NCI-H2227 (cell line): ENCODE results near the gene TEX2.
"Not testable (repeated sequence)": the region's sequence is repeated elsewhere in the genome, so short reads cannot be mapped to it uniquely, and the experiment has no call there.

Source experiments
- DNase-seq: peaks from one replicate; lab custom pipeline; 2025; ENCODE audit not compliant: unreplicated experiment; lab: John Stamatoyannopoulos, UW

Gene TEX2

DNA sequence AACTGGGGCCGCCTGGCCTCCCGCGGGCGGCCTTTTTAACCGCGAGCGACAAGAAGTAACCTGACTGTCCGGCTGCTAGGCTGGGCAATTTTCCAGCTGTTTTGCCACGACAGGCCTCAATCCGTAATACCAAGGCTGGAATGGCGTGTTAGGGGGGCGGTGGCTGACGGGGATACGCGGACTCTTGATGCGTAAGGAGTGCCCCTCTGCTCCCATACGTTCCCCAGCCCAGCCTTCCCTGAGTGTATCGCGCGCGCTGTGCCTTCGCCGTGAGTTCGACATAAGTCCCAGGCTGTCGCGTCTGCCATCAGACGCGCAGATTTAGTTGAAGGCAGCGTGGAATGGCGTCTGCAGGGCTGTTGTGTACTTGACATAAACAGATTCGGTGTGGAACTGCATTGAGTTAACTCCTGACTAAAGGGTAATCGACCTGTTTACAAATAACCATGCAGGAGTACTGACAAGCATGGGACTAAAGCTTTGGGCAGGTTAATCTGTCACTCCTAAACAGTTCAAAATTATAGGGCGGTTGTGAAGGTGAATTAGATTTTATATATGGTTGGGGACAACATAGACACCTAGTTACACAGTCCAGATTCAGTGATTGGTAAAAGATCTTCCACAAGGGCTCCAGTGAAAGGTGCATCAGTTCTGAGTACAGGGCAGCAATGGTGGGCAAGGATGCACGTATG lies 116.5 kb downstream of the TEX2 start:
- peak; percentile 80 for DNase-seq

DNA sequence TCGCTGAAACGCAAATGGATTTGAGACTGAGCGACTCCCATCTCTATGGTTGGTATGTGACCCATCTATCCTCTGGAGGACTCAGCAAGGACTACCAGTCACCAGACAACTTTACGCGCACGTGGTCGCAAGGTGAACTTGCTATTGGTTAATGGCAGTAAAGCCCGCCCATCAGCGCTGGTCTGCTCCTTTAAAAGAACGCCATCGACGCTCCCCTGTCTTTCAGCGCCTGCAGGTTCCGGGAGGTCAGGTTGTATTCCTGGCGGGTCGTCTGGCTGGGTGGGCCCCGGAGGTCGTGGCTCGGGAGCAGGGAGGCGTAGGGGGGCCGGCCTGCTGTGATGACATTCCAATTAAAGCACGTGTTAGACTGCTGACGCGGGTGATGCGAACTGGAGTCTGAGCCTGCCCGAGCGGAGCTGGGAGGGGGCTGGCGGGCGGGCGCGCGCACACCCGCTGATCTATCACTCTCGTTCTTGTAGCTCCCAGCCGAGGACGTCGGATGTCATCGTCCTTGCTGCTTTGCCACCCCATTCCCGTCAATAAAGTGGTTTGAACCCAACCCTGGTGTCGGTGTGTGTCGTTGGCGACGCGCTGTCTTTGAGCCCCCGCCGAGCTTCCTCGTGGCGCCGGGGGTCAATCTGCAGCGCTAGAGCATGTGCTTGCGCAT lies 117.2 kb downstream of the TEX2 start:
- DNase-seq: peak; percentile 99

DNA sequence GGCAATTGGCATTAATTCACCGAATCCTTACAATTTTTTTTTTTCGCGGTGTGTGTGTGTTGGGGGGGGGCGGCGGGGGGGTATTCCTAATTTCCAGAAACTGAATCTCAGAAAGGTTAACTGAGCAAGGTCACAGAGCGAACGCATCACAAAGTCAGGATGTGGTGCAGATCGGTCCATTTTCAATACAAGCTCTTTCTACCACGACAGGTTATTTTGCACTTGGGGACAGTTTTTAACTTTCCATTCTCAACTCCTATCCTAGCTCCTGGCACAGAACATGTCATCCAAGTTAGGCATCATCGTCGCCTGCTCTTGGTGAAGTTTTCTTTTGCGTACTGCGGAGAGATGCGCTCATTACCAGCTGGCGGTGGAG lies 117.7 kb downstream of the TEX2 start:
- no peak for DNase-seq

DNA sequence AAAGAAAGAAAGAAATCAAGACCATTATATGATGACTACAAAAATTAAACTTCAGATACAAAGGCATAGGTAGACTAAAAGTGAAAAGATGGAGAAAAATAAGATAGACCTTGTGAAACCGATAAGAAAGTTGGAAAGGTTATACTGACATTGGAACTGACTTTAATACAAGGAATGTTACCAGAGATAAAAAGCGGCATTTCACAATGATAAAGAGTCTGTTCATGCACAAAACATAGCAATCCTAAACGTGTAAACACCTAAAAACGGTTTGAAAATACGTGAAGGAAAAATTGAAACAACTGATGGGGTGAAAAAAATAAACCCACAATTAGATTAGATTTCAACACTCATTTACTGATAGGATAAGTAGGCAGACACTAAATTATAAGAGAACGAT lies 123.5 kb downstream of the TEX2 start:
- no peak for DNase-seq

DNA sequence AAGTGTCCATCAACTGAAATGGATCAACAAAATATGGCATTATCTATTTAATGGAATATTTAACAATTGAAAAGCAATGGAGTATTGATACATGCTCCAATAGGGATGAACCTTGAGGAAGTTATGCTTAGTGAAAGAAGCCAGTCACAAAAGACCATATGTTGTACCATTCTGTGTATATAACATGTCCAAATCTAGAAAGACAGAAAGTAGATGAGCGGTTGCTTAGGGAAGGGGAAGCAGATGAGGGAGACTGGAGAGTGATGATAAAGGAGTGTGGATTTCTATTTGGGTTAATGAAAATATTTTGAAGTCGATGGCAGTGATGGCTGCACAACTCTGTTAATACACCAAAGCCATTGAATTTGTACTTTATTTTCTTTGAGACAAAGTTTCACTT lies 124.6 kb downstream of the TEX2 start:
- no peak for DNase-seq

DNA sequence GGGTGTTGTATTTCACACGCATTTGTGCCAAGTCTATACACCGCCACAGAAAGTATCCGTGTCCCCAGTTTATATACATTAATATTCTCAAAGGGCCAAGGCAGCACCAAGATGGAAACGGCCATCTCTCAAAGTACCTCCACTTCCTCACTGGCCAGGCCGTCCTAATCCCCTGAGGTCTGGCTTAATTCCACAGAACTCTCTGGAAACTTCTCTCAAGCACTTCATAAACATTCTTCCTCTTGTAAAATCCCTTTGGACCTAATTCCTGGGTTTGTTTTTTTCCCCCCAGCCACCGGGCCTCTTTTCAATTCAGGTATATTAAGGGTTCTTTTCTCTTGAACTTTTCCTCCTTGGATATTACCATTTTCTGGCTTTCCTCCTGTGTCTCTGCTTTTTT lies 128.1 kb downstream of the TEX2 start:
- no peak for DNase-seq

DNA sequence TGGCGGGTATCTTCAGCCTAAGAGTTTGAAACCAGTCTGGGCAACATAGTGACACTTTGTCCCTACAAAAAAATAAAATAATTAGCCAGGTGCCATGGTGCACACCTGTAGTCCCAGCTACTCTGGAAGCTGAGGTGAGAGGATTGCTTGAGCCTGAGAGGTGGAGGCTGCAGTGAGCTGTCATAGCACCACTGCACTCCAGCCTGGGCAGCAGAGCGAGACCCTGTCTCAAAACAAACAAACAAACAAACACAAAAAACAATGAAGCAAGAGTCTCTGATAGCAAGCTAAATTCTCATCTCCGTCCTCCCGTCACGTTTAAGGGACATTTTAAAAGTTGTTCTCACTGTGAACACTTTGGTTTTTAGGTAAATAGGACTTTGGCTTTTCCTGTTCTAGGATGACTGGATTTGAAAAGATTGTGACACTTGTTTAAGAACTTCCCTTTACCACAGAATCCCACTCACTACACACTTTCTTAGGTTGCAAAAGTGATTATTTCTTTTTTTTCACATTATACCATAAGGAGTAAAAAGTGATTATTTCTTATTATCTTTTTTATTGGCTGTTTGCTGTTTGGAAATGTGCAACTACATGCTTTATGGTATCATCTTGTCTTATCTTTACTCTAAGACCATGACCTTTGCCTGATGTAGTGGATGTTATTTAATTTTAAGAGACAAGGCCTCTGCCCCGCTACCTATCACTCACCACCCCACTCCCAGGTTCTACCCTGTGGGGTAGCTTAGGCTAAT lies 128.7 kb downstream of the TEX2 start:
- no peak for DNase-seq

DNA sequence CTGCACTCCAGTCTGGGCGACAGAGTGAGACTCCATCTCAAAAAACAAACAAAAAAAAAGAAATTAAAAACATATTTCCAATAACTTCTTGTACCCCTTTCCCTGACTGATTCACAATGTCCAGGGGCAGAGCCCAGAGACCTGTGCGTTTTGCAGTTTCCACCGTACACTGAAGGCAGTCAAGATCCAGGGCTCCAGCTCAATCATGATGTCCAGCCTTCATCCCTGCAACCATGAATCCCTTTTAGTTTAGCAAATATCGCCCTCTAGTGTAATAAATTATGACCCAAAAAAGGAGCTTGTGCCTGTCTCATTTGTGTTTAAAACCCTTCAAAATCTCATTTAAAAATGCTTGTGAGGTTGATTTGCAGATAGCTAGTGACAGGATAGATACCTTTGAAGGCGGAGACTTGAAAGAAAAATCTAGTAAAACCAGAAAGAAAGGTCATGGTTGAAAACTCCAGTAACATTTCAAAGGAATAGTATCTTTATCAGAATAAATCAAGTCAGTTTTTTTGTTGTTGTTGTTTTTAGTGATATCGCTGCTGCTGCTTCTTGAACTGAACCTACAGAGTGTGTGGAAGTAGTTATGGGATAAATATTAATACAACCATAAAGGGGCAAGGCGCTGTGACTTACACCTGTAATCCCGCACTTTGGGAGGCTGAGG lies 129.4 kb downstream of the TEX2 start:
- peak; percentile 83 for DNase-seq

DNA sequence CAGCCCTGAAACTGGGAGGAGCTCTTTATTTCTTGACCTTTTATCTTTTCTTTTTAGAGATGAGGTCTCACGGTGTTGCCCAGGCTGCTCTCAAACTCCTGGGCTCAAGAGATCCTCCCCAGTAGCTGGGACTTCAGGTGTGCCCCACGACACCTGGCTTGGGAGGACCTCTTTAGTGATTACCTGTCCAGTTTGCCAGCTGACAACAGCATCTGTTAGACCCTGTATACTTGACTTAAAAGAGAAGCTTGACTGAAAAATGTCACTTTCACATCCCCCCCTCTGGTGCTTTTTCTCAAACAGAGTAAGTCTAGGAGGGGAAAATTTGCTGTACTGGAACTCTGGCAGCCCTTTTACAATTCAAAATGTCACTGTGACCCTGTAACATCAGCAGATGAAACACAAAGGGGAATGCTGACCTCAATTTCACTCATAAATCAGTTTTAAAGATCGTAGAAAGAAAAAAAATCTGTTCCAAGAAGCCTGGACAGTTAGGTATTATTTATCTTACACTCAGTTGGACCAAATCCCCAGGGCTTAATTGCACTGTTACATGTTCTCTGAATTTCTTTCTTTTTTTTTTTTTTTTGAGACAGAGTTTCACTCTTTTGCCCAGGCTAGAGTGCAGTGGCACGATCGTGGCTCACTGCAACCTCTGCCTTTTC lies 131.3 kb downstream of the TEX2 start:
- no peak for DNase-seq

DNA sequence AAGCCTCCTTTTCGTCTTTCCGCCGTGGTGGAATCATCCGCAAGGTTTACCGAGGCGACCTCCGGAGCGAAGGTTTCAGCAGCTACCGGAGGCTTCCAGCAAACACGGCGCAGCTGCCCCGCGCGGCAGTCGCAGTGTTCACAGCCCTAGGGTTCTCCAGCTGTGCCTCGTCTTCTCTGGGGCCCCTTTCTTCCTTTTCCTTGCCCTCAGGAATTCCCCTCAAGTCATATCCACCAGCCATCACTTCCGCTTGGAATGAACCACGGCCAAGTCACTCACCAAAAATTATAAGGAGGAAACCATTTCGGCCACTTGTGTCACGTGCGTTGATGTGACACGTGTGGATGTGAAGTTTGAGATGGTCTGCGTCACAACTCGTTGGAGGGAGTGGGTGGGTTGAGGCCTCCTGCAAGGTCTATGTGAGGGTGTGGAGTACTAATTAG lies 132.5 kb downstream of the TEX2 start:
- peak; percentile 69 for DNase-seq

DNA sequence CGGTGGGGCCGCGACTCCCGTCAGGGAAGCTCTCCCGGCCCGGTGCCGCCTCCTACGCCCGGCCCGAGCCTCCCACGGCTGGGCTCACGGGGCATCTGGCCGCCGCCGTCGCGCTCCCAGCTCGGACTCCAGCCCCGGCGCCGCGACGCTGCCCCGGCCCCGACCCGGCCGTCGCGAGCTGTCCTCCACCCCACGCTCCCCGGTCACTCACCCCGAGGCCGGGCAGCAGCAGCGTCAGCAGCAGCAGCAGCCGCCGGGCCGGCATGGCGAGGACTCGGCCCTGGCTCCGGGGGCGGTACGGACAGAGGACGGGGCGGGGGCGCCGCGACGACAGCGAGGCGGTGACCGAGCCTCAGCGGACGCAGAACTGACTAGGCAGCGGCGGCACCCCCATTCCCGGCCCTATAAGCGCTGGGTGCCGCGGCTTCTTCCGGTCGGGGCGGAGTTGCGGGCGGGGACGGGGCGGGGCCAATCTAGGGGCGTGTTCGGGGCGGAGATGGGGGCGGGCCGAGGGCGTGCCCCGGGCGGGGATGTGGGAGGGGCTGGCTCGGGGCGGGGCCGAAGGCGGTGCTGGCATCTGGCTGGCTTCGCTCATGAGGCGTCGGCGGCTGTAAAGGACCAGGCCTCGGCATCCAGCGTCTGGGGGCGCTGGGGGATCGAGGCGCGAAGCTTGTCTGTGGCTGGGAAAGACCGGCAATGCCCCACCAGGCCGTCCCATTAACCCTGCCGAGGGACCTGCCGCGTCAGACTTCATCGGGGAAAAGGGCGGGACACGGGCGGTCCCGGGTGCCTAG lies 133.1 kb downstream of the TEX2 start, which contains the start of gene ERN1:
TSS of gene ERN1 (minus strand) at position 380 of the 794 bp plus-strand sequence. CDS start at position 265, 115 bp downstream.
- peak; percentile 92 for DNase-seq

DNA sequence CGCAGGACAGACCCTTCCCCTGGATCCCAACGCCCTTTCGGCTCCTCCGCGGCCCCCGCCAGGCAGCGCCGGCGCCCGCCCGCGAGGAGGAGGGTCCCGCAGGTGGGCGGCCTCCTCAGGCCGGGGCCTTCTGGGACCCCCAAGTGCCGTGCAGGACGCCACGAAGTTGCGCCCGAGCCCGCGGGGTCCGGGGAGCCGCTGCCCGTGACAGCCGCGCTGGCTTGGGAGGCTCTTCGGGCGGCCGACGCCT lies 133.6 kb downstream of the TEX2 start:
- DNase-seq: no peak

DNA sequence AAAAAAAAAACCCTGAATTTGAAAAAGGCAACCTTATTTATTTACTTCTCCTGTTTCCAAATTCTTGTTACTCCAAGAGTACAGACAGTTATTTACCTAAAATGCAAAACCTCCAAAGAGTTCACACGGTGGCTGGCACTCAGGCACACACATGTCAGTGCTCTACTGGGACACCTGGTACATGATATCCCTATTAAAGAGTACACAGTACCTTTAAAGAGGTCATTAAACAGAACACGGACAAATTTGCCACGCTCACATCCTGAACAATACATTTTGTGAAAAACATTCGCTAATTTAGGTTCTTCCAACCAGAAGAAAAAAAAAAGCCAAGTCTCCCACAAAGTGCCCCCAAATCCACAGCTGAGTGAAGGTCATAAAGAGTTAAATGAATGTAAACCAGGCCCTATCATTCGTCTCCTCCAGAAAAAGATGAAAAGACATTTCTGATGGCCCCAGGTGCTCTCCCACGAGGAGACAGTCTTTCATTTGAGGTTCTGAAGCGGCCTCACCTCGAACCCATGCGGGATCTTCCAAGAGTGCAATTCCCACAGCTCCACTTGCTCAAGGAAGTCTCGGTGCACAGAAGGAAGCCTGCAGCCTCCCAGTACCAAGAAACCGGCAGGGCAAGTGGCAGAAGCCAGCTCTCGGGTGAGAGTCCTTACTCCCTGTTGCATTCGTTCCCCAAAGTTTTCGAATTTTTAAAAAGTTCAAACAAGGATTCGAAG lies 134.1 kb downstream of the TEX2 start:
- peak; percentile 32 for DNase-seq

DNA sequence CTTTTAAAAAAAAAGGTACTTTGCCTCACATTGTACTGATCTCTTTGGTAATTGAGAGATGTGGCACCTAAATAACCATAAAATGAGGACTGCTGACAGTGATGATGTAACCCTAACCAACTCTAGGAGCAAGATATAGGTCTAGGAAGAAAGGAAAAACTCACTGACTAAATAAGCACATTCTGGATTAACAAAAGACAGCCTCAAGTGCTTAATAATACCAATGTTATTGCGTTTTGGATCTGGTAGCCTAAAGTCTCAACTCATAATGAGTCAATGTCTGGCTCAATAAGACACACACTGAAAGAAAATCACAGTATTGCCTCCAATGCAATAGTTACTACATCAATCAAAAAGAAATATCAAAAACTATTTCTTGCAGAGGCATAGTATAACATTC lies 136.1 kb downstream of the TEX2 start:
- DNase-seq: no peak

DNA sequence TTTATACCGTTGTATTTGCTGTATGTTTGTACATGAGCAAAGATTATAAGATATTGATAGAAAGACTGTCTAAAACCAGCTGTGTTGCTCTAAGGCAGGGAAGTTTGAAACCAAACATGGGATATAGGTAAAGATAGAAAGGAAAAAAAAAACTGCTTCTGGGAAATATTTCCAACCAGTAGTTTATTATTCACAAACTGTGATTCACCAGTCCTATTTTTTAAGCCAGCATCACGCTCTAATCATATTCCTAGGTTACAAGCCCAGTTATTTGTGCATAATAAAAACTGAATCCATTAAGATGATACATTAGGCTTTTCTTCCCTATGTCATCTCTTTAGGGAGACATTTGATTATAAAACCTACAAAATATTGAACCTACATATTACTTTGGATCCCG lies 137.1 kb downstream of the TEX2 start:
- DNase-seq: no peak

DNA sequence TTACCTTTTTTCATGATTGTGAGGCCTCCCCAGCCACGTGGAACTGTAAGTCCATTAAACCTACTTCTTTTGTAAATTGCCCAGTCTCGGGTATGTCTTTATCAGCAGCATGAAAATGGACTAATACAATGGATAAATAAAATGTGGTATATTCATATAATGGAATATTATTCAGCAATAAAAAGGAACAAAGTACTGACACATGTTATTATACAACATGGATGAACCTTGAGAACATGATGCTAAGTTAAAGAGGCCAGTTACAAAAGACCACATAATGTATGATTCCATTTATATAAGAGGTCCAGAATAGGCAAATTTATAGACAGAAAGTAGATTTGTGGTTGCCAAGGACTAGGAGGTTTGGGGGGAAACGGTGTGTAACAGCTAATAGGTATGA lies 138.5 kb downstream of the TEX2 start:
- no peak for DNase-seq

DNA sequence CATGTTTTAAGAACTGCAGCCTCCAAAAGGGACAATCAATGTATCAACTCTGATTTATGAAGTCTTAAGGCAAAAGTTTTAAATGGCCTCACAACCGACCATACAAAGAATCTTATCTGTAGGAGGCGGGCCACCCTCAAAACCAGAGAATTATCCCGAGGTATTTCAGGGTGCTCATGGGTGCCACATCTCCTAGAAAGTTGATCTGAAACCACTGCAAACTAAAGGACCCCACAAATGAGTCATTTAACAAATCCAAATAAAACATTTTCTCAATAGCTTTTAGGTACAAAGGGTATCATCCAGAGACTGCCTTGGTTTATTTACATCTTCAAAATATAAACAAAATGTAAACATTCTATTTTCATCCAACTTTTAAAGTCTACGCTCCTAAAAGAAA lies 139.9 kb downstream of the TEX2 start:
- DNase-seq: no peak

DNA sequence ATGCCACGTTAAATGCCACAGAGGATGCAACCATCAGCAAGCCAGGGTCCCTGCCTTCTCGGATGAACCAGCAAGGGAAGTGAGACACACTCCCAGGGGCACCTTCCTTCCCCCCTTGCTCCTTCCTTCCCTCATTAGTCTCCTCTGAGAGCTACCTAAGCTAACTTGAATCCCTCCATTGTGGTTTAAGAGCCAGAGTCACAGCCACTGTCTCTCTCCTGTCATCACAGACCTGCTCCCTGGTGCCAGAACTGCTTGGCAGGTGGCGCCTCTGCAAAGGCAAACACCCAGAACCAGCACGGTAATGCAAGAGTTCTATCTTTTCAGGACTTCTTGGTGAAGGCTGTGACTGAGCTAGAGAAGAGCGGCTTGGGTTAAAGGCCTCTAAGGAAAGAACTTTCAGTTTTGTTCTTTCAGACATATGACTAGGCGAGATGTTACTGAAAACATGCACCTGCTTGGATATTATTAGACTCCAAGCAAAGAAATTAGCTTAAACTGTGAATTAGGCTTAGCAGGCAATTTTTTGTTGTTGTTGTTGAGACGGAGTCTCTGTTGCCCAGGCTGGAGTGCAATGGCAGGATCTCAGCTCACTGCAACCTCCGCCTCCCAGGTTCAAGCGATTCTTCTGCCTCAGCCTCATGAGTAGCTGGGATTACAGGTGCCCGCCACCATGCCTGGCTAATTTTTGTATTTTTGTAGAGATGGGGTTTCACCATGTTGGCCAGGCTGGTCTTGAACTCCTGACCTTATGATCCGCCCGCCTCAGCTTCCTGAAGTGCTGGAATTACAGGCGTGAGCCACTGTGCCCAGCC lies 141.9 kb downstream of the TEX2 start:
- DNase-seq: not testable (repeated sequence)
